IMR-90 (cell line): ENCODE data around the gene PREP.
"Not testable (repeated sequence)": the region's sequence is repeated elsewhere in the genome, so short reads cannot be mapped to it uniquely, and the experiment has no call there.

Experiments
- NFE2L2 ChIP-seq: fragments of 150-350 bp; IDR thresholded peaks from 2 replicates; pipeline ENCODE4 v1.6.1; 2016; ENCODE audit warnings: low read depth, mild to moderate bottlenecking, low read length
- RAD21 ChIP-seq: IDR thresholded peaks from 2 replicates; pipeline ENCODE4 v1.6.1; 2012; ENCODE audit warnings: low read length, improper control_type of control experiment
- TF ChIP-seq, protein P1 (sequence below): conservative IDR thresholded peaks from 2 replicates; pipeline ENCODE4 v1.5.1; 2012; ENCODE audit warnings: mild to moderate bottlenecking, low read depth, low read length, improper control_type of control experiment

DNA sequence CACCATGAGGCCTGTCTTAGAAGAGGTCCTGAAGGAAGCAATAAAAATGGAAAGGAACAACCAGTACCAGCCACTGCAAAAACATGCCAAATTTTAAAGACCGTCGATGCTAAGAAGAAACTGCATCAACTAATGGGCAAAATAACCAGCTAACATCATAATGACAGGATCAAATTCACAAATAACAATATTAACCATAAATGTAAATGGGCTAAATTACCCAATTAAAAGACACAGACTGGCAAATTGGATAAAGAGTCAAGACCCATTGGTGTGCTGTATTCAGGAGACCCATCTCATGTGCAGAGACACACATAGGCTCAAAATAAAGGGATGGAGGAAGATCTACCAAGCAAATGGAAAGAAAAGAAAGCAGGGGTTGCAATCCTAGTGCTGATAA, 14.1 kb upstream of the PREP start:
- not testable (repeated sequence) for TF ChIP-seq RAD21, NFE2L2
- TF ChIP-seq, protein P1, sequence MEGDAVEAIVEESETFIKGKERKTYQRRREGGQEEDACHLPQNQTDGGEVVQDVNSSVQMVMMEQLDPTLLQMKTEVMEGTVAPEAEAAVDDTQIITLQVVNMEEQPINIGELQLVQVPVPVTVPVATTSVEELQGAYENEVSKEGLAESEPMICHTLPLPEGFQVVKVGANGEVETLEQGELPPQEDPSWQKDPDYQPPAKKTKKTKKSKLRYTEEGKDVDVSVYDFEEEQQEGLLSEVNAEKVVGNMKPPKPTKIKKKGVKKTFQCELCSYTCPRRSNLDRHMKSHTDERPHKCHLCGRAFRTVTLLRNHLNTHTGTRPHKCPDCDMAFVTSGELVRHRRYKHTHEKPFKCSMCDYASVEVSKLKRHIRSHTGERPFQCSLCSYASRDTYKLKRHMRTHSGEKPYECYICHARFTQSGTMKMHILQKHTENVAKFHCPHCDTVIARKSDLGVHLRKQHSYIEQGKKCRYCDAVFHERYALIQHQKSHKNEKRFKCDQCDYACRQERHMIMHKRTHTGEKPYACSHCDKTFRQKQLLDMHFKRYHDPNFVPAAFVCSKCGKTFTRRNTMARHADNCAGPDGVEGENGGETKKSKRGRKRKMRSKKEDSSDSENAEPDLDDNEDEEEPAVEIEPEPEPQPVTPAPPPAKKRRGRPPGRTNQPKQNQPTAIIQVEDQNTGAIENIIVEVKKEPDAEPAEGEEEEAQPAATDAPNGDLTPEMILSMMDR: not testable (repeated sequence)
